ENCODE measurements around the gene PSTK. TPM values are rescaled to one million over a fixed set of nuclear protein-coding genes. Genes with fewer than 3 reads are reported as not detected.
A peak's percentile ranks its signal among the peaks of the same experiment; 100 is the strongest.

Gene PSTK
- total RNA-seq, 4 donors from 2014 or later = 3.9 to 6.3 (median 5.2) TPM

DNA sequence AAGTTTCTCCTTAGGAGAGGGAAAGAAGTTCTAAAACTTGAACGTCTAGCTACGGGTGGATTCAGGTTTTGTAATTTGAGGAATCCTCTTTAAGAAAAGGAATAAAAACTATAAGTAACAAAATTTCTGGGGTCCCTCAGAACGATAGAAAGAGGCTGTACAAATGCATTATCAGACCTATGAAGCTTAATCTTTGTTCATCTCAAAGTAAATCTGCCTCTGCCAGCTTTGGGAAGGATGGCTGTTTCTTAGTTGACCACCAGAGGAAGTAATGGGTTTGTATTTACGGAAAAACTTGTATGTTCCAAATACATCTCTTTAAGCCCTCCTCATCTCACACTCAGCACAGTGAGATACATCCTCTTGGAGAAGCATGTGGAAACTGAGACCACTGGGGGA, 864 bp downstream of the PSTK start:
- 25 to 28% methylated on average over 4 of the region's 4 CpGs for WGBS, 2 donors
- H3K27ac ChIP-seq = no peak overlapping the region
- peak overlapping the region in 1 of 3 donors; percentile 90 for H3K4me3 ChIP-seq (replicated peaks in 1 of 3)
- no peak for TF ChIP-seq POLR2A (IDR thresholded peaks at IDR 0.05)
- TF ChIP-seq, protein P1, sequence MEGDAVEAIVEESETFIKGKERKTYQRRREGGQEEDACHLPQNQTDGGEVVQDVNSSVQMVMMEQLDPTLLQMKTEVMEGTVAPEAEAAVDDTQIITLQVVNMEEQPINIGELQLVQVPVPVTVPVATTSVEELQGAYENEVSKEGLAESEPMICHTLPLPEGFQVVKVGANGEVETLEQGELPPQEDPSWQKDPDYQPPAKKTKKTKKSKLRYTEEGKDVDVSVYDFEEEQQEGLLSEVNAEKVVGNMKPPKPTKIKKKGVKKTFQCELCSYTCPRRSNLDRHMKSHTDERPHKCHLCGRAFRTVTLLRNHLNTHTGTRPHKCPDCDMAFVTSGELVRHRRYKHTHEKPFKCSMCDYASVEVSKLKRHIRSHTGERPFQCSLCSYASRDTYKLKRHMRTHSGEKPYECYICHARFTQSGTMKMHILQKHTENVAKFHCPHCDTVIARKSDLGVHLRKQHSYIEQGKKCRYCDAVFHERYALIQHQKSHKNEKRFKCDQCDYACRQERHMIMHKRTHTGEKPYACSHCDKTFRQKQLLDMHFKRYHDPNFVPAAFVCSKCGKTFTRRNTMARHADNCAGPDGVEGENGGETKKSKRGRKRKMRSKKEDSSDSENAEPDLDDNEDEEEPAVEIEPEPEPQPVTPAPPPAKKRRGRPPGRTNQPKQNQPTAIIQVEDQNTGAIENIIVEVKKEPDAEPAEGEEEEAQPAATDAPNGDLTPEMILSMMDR (IDR thresholded peaks at IDR 0.05) = peak in 3 of 6 experiments; percentile 22 to 37 (median 30)
- no peak for DNase-seq
- no peaks in the 10 kb centered on the region for H3K9me3 ChIP-seq
- no peaks in the 10 kb centered on the region for H3K36me3 ChIP-seq
- intact Hi-C loops (cut with DNase I) = loop anchor here (10.0 kb wide), 1 partner anchor 174 kb away; the partner anchor contains the start of gene BUB3
- peaks cover 4 to 8% of the 10 kb centered on the region in 2 donors for H3K4me1 ChIP-seq
- H3K27me3 ChIP-seq = no peaks in the 10 kb centered on the region

DNA sequence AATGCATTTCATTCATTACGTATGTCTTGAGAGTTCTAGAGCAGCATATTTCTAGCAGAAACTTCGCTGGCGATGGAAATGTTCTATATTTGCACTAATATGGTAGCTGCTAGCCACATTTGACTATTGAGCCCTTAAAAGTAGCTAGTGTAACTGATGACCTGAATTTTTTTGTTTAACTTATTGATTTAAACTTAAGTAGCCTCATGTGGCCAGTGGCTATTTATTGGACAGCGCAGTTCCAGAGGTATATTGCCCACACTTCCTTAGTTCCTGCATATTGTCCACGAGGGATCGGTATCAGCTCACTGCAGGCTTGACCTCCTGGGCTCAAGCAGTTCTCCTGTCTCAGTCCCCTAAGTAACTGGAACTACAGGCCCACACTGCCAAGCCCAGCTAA, 3.7 kb downstream of the PSTK start:
- Histone ChIP-seq H3K4me1 (peaks cover 4 to 8% of the 10 kb centered on the region in 2 donors), H3K27ac (no peak overlapping the region), H3K9me3 (no peaks in the 10 kb centered on the region), H3K27me3 (no peaks in the 10 kb centered on the region), H3K4me3 (replicated peaks in 1 of 3) (no peak overlapping the region), H3K36me3 (no peaks in the 10 kb centered on the region)
- 94 to 95% methylated on average over 6 of the region's 6 CpGs for WGBS, 2 donors
- intact Hi-C loops (cut with DNase I) = loop anchor here (10.0 kb wide), 1 partner anchor 171 kb away; the partner anchor contains the start of gene BUB3
- TF ChIP-seq, protein P1 (IDR thresholded peaks at IDR 0.05) = no peak
- no peak for TF ChIP-seq POLR2A (IDR thresholded peaks at IDR 0.05)
- no peak for DNase-seq

DNA sequence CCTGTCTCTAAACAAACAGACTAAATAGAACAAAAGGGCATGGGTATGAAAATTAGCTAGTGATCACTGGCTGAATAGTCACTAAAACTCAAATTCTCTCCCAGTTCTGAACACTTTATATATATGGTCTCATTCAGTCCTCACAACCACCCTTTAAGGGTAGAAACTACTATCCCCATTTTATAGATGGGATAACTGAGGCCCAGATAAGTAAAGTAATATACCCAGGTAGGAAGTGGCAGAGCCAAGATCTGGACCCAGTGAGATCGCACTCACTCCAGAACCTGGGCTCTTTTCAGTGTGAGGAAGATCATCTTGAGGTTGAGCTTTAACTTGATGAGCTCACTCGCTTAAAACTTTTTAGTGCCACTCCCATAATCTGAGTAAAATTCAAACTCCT, 4.5 kb downstream of the PSTK start:
- Histone ChIP-seq H3K4me3 (replicated peaks in 1 of 3) (no peak overlapping the region), H3K36me3 (no peaks in the 10 kb centered on the region), H3K27me3 (no peaks in the 10 kb centered on the region), H3K4me1 (peaks cover 1 to 3% of the 10 kb centered on the region in 2 donors), H3K27ac (no peak overlapping the region), H3K9me3 (no peaks in the 10 kb centered on the region)
- no peak for DNase-seq
- intact Hi-C loops (cut with DNase I) = loop anchor here (10.0 kb wide), 1 partner anchor 170 kb away; the partner anchor contains the start of gene BUB3
- TF ChIP-seq POLR2A (IDR thresholded peaks at IDR 0.05) = no peak
- TF ChIP-seq, protein P1 (IDR thresholded peaks at IDR 0.05) = no peak
- WGBS, 2 donors = 94 to 98% methylated on average over 2 of the region's 2 CpGs

DNA sequence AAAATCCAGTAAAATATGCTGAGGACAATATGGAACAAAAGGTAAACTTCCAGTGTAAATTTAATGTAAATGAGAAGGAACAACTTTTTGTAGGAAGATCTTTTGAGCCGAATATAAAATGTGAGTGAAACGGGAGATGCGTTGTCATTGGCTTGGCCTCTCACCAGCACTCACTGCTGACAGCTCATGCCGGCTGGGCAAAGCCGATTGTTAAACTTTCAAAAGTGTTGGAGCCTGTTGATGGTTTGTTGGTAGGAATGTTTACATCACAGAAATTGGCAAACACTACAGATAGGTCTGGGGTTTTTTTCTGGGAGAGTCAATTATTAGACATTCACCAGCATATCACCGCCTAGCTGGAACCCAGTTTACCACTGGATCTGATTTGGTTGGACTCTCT, 6.1 kb downstream of the PSTK start:
- Histone ChIP-seq H3K36me3 (no peaks in the 10 kb centered on the region), H3K27ac (no peak overlapping the region), H3K4me1 (no peaks in the 10 kb centered on the region), H3K4me3 (replicated peaks in 1 of 3) (no peak overlapping the region), H3K9me3 (no peaks in the 10 kb centered on the region), H3K27me3 (no peaks in the 10 kb centered on the region)
- intact Hi-C loops (cut with DNase I) = loop anchor here (10.0 kb wide), 1 partner anchor 168 kb away; the partner anchor contains the start of gene BUB3
- DNase-seq = no peak
- TF ChIP-seq, protein P1 (IDR thresholded peaks at IDR 0.05) = no peak
- TF ChIP-seq POLR2A (IDR thresholded peaks at IDR 0.05) = no peak
- 89 to 91% methylated on average over 6 of the region's 6 CpGs for WGBS, 2 donors

DNA sequence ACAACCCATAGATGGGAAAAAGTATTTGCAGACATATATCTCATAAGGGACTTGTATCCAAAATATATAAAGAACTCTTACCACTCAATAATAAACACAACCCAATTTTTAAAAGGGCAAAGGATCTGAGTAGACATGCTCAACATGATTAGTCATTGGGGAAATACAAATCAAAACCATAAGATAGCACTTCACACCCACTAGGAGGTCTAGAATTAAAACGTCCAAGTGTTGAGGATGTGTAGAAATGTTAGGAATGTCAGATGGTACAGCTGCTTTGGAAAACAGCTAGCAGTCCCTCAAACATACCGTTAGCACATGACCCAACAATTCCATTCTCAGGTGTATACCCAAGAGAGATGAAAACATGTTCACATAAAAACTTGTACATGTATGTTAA, 8.3 kb downstream of the PSTK start:
- Histone ChIP-seq H3K4me3 (replicated peaks in 1 of 3) (no peak overlapping the region), H3K36me3 (peaks cover 0 to 4% of the 10 kb centered on the region in 2 donors), H3K9me3 (no peaks in the 10 kb centered on the region), H3K27me3 (no peaks in the 10 kb centered on the region), H3K4me1 (no peaks in the 10 kb centered on the region), H3K27ac (no peak overlapping the region)
- no peak for DNase-seq
- intact Hi-C loops (cut with DNase I) = loop anchor here (10.0 kb wide), 1 partner anchor 166 kb away; the partner anchor contains the start of gene BUB3
- WGBS, 2 donors = 83 to 85% methylated on average over 2 of the region's 2 CpGs
- no peak for TF ChIP-seq POLR2A (IDR thresholded peaks at IDR 0.05)
- TF ChIP-seq, protein P1 (IDR thresholded peaks at IDR 0.05) = no peak
